PC-9 (cell line): Measurements from ENCODE around the gene RTKN2. TPM values are rescaled to one million over a fixed set of nuclear protein-coding genes. Genes with fewer than 3 reads are reported as not detected.

Experiments used
- BruUV-seq: library from RNA; stranded (reverse); fragments of 400-500 nt; replicated peaks from 2 replicates; lab custom pipeline; 2021; lab: Mats Ljungman, UMichigan
- CTCF ChIA-PET: fragments of 300-600 bp; sonication (Branson Sonifier 250); formaldehyde crosslinking; loops from one replicate; lab custom pipeline; 2022; ENCODE audit warnings: antibody characterized with exemption; lab: Charles Lee
- POLR2A ChIA-PET: fragments of 300-600 bp; sonication (Branson Sonifier 250); formaldehyde crosslinking; loops from one replicate; lab custom pipeline; 2022; ENCODE audit warnings: antibody characterized with exemption; ENCODE audit not compliant: unreplicated experiment; lab: Charles Lee
- DNase-seq, 2 experiments: peaks; one replicate each; pipeline versions ENCODE4 v3.0.0 to v3.0.0-alpha.2; 2015 to 2022; ENCODE audit warnings: mixed read lengths in 1 of 2
- H2AFZ ChIP-seq: fragments of 200-600 bp; sonication (generic); 2 replicates; pipeline ENCODE4 v1.8.1; 2017; ENCODE audit warnings: antibody characterized with exemption
- H3F3A ChIP-seq: fragments of 200-600 bp; sonication (generic); 2 replicates; pipeline ENCODE4 v1.8.1; 2017; ENCODE audit warnings: antibody characterized with exemption, mild to moderate bottlenecking, low read depth; ENCODE audit not compliant: insufficient read depth
- H3K27ac ChIP-seq: fragments of 200-600 bp; sonication (generic); 2 replicates; pipeline ENCODE4 v1.6.1; 2016; ENCODE audit warnings: mixed run types
- H3K27me3 ChIP-seq: fragments of 200-600 bp; sonication (generic); 2 replicates; pipeline ENCODE4 v1.6.1; 2016; ENCODE audit warnings: low read depth, mixed run types; ENCODE audit not compliant: insufficient read depth
- H3K36me3 ChIP-seq: fragments of 200-600 bp; sonication (generic); 2 replicates; pipeline ENCODE4 v1.6.1; 2016; ENCODE audit warnings: low read depth, mixed run types
- H3K4me1 ChIP-seq: fragments of 200-600 bp; sonication (generic); replicated peaks from 2 replicates; pipeline ENCODE4 v1.6.1; 2016; ENCODE audit warnings: mixed run types; ENCODE audit not compliant: insufficient read depth
- H3K4me2 ChIP-seq: fragments of 200-600 bp; sonication (generic); 2 replicates; pipeline ENCODE4 v1.6.1; 2017; ENCODE audit warnings: mixed run types
- H3K4me3 ChIP-seq: fragments of 200-600 bp; sonication (generic); 2 replicates; pipeline ENCODE4 v1.6.1; 2016; ENCODE audit warnings: mixed run types
- H3K79me2 ChIP-seq: fragments of 200-600 bp; sonication (generic); 2 replicates; pipeline ENCODE4 v1.6.1; 2017; ENCODE audit warnings: low read depth, mixed run types
- H3K9me2 ChIP-seq: fragments of 200-600 bp; sonication (generic); 2 replicates; pipeline ENCODE4 v1.8.1; 2017; ENCODE audit warnings: mild to moderate bottlenecking; ENCODE audit not compliant: insufficient read depth
- H3K9me3 ChIP-seq: fragments of 200-600 bp; sonication (generic); 2 replicates; pipeline ENCODE4 v1.8.1; 2016; ENCODE audit warnings: low read depth; ENCODE audit not compliant: insufficient read depth
- H4K20me1 ChIP-seq: fragments of 200-600 bp; sonication (generic); 2 replicates; pipeline ENCODE4 v1.8.1; 2017; ENCODE audit not compliant: insufficient read depth
- EZH2 ChIP-seq: fragments of 200-600 bp; sonication (generic); IDR thresholded peaks from 2 replicates; pipeline ENCODE4 v1.8.0; 2017; ENCODE audit warnings: antibody characterized with exemption, low read depth
- intact Hi-C: fragments of 100-400 bp; cut with micrococcal nuclease; formaldehyde crosslinking; loops from one replicate; pipeline ENCODE4 v1.10.0; 2022; ENCODE audit not compliant: unreplicated experiment
- total RNA-seq: library from RNA; stranded (reverse); gene quantifications from 2 replicates; pipeline ENCODE4 v1.2.3, GENCODE V29; 2021
- TF ChIP-seq, protein P1 (sequence below): fragments of 200-600 bp; sonication (generic); conservative IDR thresholded peaks from 2 replicates; pipeline ENCODE4 v1.6.1; 2017; ENCODE audit warnings: mixed run types, antibody characterized with exemption, mild to moderate bottlenecking, moderate library complexity

Gene RTKN2
- total RNA-seq, 1 experiment from 2014 or later: 18.5 TPM

GRCh38 chr10:62259998-62260397 lies 8.6 kb downstream of the RTKN2 start:
- Histone ChIP-seq H2AFZ (no peak overlapping the region), H3F3A (0 out of 2 replicates have a peak, but pooled peaks cover under 1% of the 10 kb centered on the region), H3K4me1 (peaks cover 7% of the 10 kb centered on the region; the same call in 1 of the 2 replicates), H3K79me2 (peaks cover 17% of the 10 kb centered on the region), H3K9me2 (no peaks in the 10 kb centered on the region), H4K20me1 (no peaks in the 10 kb centered on the region), H3K4me3 (no peak overlapping the region), H3K27ac (no peak overlapping the region), H3K4me2 (no peak overlapping the region), H3K27me3 (no peaks in the 10 kb centered on the region), H3K36me3 (peaks cover 4% of the 10 kb centered on the region; the same call in 1 of the 2 replicates), H3K9me3 (0 out of 2 replicates have a peak, but pooled peaks cover 5% of the 10 kb centered on the region)
- ChIA-PET CTCF (interaction anchor here (0.6 kb wide), 1 partner anchor 162 kb away, joined by 3 read pairs; no protein-coding TSS in a partner anchor), POLR2A (no interaction called here)
- intact Hi-C loops: no loop called here
- no peak for TF ChIP-seq EZH2
- TF ChIP-seq, protein P1, sequence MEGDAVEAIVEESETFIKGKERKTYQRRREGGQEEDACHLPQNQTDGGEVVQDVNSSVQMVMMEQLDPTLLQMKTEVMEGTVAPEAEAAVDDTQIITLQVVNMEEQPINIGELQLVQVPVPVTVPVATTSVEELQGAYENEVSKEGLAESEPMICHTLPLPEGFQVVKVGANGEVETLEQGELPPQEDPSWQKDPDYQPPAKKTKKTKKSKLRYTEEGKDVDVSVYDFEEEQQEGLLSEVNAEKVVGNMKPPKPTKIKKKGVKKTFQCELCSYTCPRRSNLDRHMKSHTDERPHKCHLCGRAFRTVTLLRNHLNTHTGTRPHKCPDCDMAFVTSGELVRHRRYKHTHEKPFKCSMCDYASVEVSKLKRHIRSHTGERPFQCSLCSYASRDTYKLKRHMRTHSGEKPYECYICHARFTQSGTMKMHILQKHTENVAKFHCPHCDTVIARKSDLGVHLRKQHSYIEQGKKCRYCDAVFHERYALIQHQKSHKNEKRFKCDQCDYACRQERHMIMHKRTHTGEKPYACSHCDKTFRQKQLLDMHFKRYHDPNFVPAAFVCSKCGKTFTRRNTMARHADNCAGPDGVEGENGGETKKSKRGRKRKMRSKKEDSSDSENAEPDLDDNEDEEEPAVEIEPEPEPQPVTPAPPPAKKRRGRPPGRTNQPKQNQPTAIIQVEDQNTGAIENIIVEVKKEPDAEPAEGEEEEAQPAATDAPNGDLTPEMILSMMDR: no peak
- DNase-seq: no peak
- BruUV-seq: no TSS peak

DNA sequence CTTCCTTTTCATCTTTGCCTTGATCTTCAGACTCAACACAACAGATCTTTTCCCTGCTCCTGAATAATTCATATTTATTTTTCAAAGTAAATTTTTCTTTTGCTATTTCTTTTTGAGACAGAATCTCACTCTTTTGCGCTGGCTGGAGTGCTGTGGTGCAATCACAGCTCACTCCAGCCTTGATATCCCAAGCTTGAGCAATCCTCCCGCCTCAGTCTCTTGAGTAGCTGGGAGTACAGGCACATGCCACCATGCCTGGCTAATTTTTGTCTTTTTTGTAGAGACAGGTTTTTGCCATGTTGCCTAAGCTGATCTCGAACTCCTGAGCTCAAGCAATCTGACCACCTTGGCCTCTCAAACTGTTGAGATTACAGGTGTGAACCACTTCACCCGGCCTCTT lies 9.2 kb downstream of the RTKN2 start:
- Histone ChIP-seq H3F3A (no peaks in the 10 kb centered on the region), H3K4me2 (no peak overlapping the region), H3K4me3 (no peak overlapping the region), H3K27me3 (no peaks in the 10 kb centered on the region), H3K4me1 (peaks cover 4% of the 10 kb centered on the region; the same call in 1 of the 2 replicates), H3K27ac (no peak overlapping the region), H4K20me1 (no peaks in the 10 kb centered on the region), H2AFZ (no peak overlapping the region), H3K79me2 (peaks cover 14% of the 10 kb centered on the region), H3K9me2 (no peaks in the 10 kb centered on the region), H3K36me3 (peaks cover 4% of the 10 kb centered on the region; the same call in 1 of the 2 replicates), H3K9me3 (0 out of 2 replicates have a peak, but pooled peaks cover 5% of the 10 kb centered on the region)
- ChIA-PET CTCF (no interaction called here), POLR2A (no interaction called here)
- intact Hi-C loops: no loop called here
- no peak for TF ChIP-seq EZH2
- TF ChIP-seq, protein P1: no peak
- no TSS peak for BruUV-seq
- no peak for DNase-seq

GRCh38 chr10:62258926-62259325 lies 9.7 kb downstream of the RTKN2 start:
- Histone ChIP-seq H3K27me3 (no peaks in the 10 kb centered on the region), H3K79me2 (0 out of 2 replicates have a peak, but pooled peaks cover 9% of the 10 kb centered on the region), H3K9me3 (0 out of 2 replicates have a peak, but pooled peaks cover 5% of the 10 kb centered on the region), H4K20me1 (no peaks in the 10 kb centered on the region), H3K36me3 (peaks cover 4% of the 10 kb centered on the region; the same call in 1 of the 2 replicates), H3K27ac (no peak overlapping the region), H3K9me2 (no peaks in the 10 kb centered on the region), H3F3A (no peaks in the 10 kb centered on the region), H3K4me2 (no peak overlapping the region), H2AFZ (no peak overlapping the region), H3K4me1 (no peaks in the 10 kb centered on the region), H3K4me3 (no peak overlapping the region)
- intact Hi-C loops: no loop called here
- DNase-seq: no peak
- TF ChIP-seq EZH2: no peak
- TF ChIP-seq, protein P1: no peak
- ChIA-PET POLR2A (no interaction called here), CTCF (no interaction called here)
- no TSS peak for BruUV-seq
